ENCODE measurements around the gene TOPORS.

The TOPORS gene

DNA sequence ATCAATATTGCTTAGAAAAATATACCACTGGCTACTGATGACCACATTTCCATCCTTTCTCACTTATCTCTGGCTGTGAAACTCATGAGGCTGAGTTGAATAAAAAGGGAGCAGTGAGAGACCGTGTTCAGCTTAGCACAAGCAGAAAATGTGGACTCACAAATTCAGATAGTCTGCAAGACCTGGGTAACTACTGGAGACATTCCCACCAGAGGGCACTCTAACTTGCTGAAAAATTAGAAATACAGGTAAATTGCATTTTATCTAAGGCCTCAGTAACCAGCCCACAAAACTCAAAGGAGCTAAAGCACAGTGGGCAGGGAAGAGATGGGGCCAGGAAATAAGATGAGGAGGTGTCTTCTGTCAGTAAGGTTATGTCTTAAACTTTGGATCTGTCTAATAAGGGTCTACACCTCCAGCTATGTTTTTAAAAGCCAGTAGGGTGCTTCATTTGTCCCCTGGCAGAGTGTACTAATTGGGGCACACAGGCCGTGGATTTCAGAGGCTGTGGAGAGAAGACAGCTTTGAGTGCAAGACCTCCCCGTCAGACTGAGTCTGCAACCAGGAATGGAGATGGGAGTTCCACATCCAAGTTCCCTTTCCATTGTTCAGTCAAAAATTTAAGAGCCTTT is 29.2 kb upstream of the TOPORS start:
- Histone ChIP-seq H3K27ac (ENCODE audit: low read length) (peak overlapping the region; percentile 36; the same call in 1 of the 2 replicates), H3K27me3 (replicated peaks; ENCODE audit: insufficient read depth, low read length) (no peaks in the 10 kb centered on the region), H3K9ac (ENCODE audit: low read length) (no peak overlapping the region), H3K4me3 (ENCODE audit: low read length) (peak overlapping the region; percentile 3; the same call in 1 of the 2 replicates), H3K4me1 (ENCODE audit: low read length) (peaks cover 30% of the 10 kb centered on the region), H2AFZ (ENCODE audit: low read length) (peak overlapping the region; percentile 66), H3K4me2 (ENCODE audit: low read depth, low read length) (peak overlapping the region; percentile 72), H3K9me3 (replicated peaks; ENCODE audit: insufficient read depth, low read length) (no peaks in the 10 kb centered on the region), H4K20me1 (ENCODE audit: insufficient read depth, low read length) (no peaks in the 10 kb centered on the region), H3F3A (ENCODE audit: insufficient read depth, low read length) (peaks cover 24% of the 10 kb centered on the region), H3K9me2 (replicated peaks; ENCODE audit: insufficient read depth, low read length) (no peaks in the 10 kb centered on the region), H3K36me3 (replicated peaks; ENCODE audit: insufficient read depth, low read length) (no peaks in the 10 kb centered on the region), H3K79me2 (ENCODE audit: low read length) (no peaks in the 10 kb centered on the region)
- TF ChIP-seq, protein P1, sequence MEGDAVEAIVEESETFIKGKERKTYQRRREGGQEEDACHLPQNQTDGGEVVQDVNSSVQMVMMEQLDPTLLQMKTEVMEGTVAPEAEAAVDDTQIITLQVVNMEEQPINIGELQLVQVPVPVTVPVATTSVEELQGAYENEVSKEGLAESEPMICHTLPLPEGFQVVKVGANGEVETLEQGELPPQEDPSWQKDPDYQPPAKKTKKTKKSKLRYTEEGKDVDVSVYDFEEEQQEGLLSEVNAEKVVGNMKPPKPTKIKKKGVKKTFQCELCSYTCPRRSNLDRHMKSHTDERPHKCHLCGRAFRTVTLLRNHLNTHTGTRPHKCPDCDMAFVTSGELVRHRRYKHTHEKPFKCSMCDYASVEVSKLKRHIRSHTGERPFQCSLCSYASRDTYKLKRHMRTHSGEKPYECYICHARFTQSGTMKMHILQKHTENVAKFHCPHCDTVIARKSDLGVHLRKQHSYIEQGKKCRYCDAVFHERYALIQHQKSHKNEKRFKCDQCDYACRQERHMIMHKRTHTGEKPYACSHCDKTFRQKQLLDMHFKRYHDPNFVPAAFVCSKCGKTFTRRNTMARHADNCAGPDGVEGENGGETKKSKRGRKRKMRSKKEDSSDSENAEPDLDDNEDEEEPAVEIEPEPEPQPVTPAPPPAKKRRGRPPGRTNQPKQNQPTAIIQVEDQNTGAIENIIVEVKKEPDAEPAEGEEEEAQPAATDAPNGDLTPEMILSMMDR (IDR thresholded peaks at IDR 0.05; ENCODE audit: low read length), result peak; percentile 81
- no peak for TF ChIP-seq EZH2 (optimal IDR thresholded peaks at IDR 0.05; ENCODE audit: low read depth, low read length)
- peak; percentile 81 for DNase-seq

GRCh38 chr9:32580631-32581300 is 28.4 kb upstream of the TOPORS start:
- H4K20me1 ChIP-seq (ENCODE audit: insufficient read depth, low read length), result no peaks in the 10 kb centered on the region
- peak overlapping the region; percentile 36; the same call in 1 of the 2 replicates for H3K27ac ChIP-seq (ENCODE audit: low read length)
- H3K9ac ChIP-seq (ENCODE audit: low read length), result no peak overlapping the region; the same call in 1 of the 2 replicates
- peak; percentile 51 for DNase-seq
- H3K4me3 ChIP-seq (ENCODE audit: low read length), result peak overlapping the region; percentile 3; the same call in 1 of the 2 replicates
- peak overlapping the region; percentile 66 for H2AFZ ChIP-seq (ENCODE audit: low read length)
- H3K9me3 ChIP-seq (replicated peaks; ENCODE audit: insufficient read depth, low read length), result no peaks in the 10 kb centered on the region
- peak overlapping the region; percentile 72 for H3K4me2 ChIP-seq (ENCODE audit: low read depth, low read length)
- H3K4me1 ChIP-seq (ENCODE audit: low read length), result peaks cover 36% of the 10 kb centered on the region
- H3K9me2 ChIP-seq (replicated peaks; ENCODE audit: insufficient read depth, low read length), result no peaks in the 10 kb centered on the region
- peaks cover 26% of the 10 kb centered on the region for H3F3A ChIP-seq (ENCODE audit: insufficient read depth, low read length)
- no peaks in the 10 kb centered on the region for H3K36me3 ChIP-seq (replicated peaks; ENCODE audit: insufficient read depth, low read length)
- no peaks in the 10 kb centered on the region for H3K27me3 ChIP-seq (replicated peaks; ENCODE audit: insufficient read depth, low read length)
- TF ChIP-seq, protein P1 (IDR thresholded peaks at IDR 0.05; ENCODE audit: low read length), result no peak
- TF ChIP-seq EZH2phosphoT487 (IDR thresholded peaks at IDR 0.05; ENCODE audit: low read length) (no peak), EZH2 (optimal IDR thresholded peaks at IDR 0.05; ENCODE audit: low read depth, low read length) (no peak)
- H3K79me2 ChIP-seq (ENCODE audit: low read length), result no peaks in the 10 kb centered on the region

- H3K27ac ChIP-seq (ENCODE audit: low read length), result no peak overlapping the region
- H3K4me1 ChIP-seq (ENCODE audit: low read length), result peaks cover 36% of the 10 kb centered on the region
Observed at GRCh38 chr9:32579706-32580331, 27.4 kb upstream of the TOPORS start.

More at GRCh38 chr9:32579706-32580331, 27.4 kb upstream of the TOPORS start:
- no peak overlapping the region for H2AFZ ChIP-seq (ENCODE audit: low read length)
- no peaks in the 10 kb centered on the region for H3K27me3 ChIP-seq (replicated peaks; ENCODE audit: insufficient read depth, low read length)
- H3K4me2 ChIP-seq (ENCODE audit: low read depth, low read length), result no peak overlapping the region
- peak; percentile 78 for DNase-seq
- no peak overlapping the region for H3K4me3 ChIP-seq (ENCODE audit: low read length)
- H3F3A ChIP-seq (ENCODE audit: insufficient read depth, low read length), result peaks cover 26% of the 10 kb centered on the region
- no peaks in the 10 kb centered on the region for H3K79me2 ChIP-seq (ENCODE audit: low read length)
- H3K9me3 ChIP-seq (replicated peaks; ENCODE audit: insufficient read depth, low read length), result no peaks in the 10 kb centered on the region
- H3K9me2 ChIP-seq (replicated peaks; ENCODE audit: insufficient read depth, low read length), result no peaks in the 10 kb centered on the region
- no peak overlapping the region for H3K9ac ChIP-seq (ENCODE audit: low read length)
- no peaks in the 10 kb centered on the region for H3K36me3 ChIP-seq (replicated peaks; ENCODE audit: insufficient read depth, low read length)
- H4K20me1 ChIP-seq (ENCODE audit: insufficient read depth, low read length), result no peaks in the 10 kb centered on the region
- TF ChIP-seq EZH2phosphoT487 (IDR thresholded peaks at IDR 0.05; ENCODE audit: low read length), result no peak
- TF ChIP-seq, protein P1 (IDR thresholded peaks at IDR 0.05; ENCODE audit: low read length), result peak; percentile 93

All from MM.1S (cell line).